Aorta (tissue), 5 donors: Measurements from ENCODE around the gene AHDC1. TPM values are rescaled to one million over a fixed set of nuclear protein-coding genes. Genes with fewer than 3 reads are reported as not detected.

Source experiments
- ATAC-seq: fragments of 200-7000 bp; cut with Tn5 transposase; one replicate; pipeline ENCODE4 v1.9.1; 2022; ENCODE audit warnings: moderate library complexity; ENCODE audit not compliant: low FRiP score
- DNase-seq, 2 donors: peaks; one replicate each; pipeline ENCODE4 v3.0.0-alpha.2; 2020
- H3K27ac ChIP-seq, 2 donors: one replicate each; pipeline ENCODE4 v1.5.1; 2013; ENCODE audit warnings: low read length in 2 of 2, mild to moderate bottlenecking in 2 of 2, moderate library complexity in 2 of 2, control low read depth in 1 of 2, inconsistent platforms in 1 of 2, low read depth in 1 of 2
- H3K27me3 ChIP-seq, 2 donors: one replicate each; pipeline ENCODE4 v1.6.1; 2013; ENCODE audit warnings: control low read depth in 1 of 2, low read length in 1 of 2, mild to moderate bottlenecking in 1 of 2, moderate library complexity in 1 of 2; ENCODE audit not compliant: insufficient read depth in 2 of 2, control insufficient read depth in 1 of 2
- H3K36me3 ChIP-seq, 2 donors: one replicate each; pipeline ENCODE4 v1.6.1; 2013; ENCODE audit warnings: control low read depth in 1 of 2, low read length in 1 of 2, mild to moderate bottlenecking in 1 of 2; ENCODE audit not compliant: insufficient read depth in 2 of 2, control insufficient read depth in 1 of 2
- H3K4me1 ChIP-seq, 2 donors: one replicate each; pipeline ENCODE4 v1.6.1; 2013; ENCODE audit warnings: low read length in 2 of 2, control low read depth in 1 of 2, mild to moderate bottlenecking in 1 of 2, moderate library complexity in 1 of 2; ENCODE audit not compliant: insufficient read depth in 2 of 2, control insufficient read depth in 1 of 2
- H3K4me3 ChIP-seq, 2 donors: one replicate each; pipeline ENCODE4 v1.5.1; 2013; ENCODE audit warnings: low read length in 2 of 2, control low read depth in 1 of 2, mild to moderate bottlenecking in 1 of 2
- H3K9me3 ChIP-seq: one replicate; pipeline ENCODE4 v1.6.1; 2013; ENCODE audit warnings: mild to moderate bottlenecking, low read length; ENCODE audit not compliant: control insufficient read depth
- WGBS, 2 donors: extraction: QIAGEN DNeasy Blood & Tissue Kit; methylation state at CpG; one replicate each; pipeline ENCODE4 v1.1.7; 2013; 5-methylcytosine and 5-hydroxymethylcytosine counted together
- intact Hi-C, 2 donors: fragments of 100-400 bp; cut with DNase I; formaldehyde crosslinking; loops; one replicate each; pipeline versions ENCODE4 v1.14.2 to v1.15.0; 2022
- polyA plus RNA-seq, 2 donors: library from polyadenylated mRNA; stranded (reverse); fragments of 200-250 nt; gene quantifications; one replicate each; pipeline ENCODE4 v1.2.3, GENCODE V29; 2013
- total RNA-seq, 2 donors: library from RNA; stranded (reverse); fragmentation: NEBNext Ultra II Directional; extraction: Animal tissue kit (Norgen Biotek cat#: 25700); gene quantifications; one replicate each; pipeline ENCODE4 v1.2.1, GENCODE V29; 2021
- donor health status: healthy with polysubstance abuse.
- donor health status: Bipolar disorder and iron deficiency.
- donor health status: DM: no; HTN: no; CAD: no.
- donor health status: DM: no; HTN: no; CAD: no.
- donor health status: DM: yes; HTN: yes; CAD: no.

The AHDC1 gene
- total and polyA plus RNA-seq, 4 donors, result 7.8 to 89.1 (median 43.7) TPM

DNA sequence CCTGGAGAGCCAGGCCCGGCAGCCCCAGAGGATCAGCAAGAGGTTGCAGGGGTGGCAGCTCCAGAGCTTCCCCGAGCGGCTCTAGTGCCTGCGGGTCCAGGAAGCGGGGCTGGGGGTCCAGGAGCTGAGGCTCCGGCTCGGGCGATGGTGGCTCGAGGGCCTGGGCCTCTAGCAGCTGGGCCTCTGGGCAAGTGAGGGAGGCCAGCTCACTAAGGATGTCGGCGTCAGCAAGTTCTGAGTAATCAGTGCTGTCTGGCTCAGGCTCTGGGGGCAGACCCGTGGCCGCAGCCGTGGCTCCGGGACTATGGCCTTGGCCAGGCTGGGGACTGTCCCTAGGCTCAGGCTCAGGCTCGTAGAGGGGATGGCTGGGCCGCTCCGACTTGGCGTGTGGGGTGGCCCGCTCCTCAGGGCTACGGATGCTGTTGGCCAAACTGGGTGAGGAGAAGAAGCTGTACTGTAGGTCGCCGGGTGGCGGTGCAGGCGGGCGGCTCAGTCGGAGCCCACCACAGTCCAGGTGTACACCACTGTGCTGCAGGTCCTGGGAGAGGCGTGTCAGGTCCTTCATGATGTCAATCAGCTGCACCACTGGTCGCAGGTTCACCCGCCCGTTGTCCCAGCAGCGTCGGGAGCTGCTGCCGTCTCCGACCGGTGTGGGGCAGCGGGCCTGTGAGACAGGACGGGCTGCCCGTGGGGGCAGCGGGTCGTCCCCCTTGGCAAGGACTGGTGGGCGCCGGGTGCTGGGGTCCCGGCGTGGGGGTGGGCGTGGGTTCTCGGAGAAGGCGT lies 52.6 kb downstream of the AHDC1 start:
- WGBS, 2 donors, result 90 to 92% methylated on average over 48 of the region's 48 CpGs
- DNase-seq (no peak), ATAC-seq (no peak)
- Histone ChIP-seq H3K27me3 (no peaks in the 10 kb centered on the region), H3K27ac (no peak overlapping the region), H3K4me3 (no peak overlapping the region), H3K36me3 (peaks cover 0 to 7% of the 10 kb centered on the region in 2 donors), H3K4me1 (peaks cover 0 to 4% of the 10 kb centered on the region in 2 donors), H3K9me3 (no peaks in the 10 kb centered on the region)
- intact Hi-C loops, result loop anchor here in 1 of 2 donors (5.0 kb wide), 1 partner anchor 134 kb away; no protein-coding TSS in a partner anchor

DNA sequence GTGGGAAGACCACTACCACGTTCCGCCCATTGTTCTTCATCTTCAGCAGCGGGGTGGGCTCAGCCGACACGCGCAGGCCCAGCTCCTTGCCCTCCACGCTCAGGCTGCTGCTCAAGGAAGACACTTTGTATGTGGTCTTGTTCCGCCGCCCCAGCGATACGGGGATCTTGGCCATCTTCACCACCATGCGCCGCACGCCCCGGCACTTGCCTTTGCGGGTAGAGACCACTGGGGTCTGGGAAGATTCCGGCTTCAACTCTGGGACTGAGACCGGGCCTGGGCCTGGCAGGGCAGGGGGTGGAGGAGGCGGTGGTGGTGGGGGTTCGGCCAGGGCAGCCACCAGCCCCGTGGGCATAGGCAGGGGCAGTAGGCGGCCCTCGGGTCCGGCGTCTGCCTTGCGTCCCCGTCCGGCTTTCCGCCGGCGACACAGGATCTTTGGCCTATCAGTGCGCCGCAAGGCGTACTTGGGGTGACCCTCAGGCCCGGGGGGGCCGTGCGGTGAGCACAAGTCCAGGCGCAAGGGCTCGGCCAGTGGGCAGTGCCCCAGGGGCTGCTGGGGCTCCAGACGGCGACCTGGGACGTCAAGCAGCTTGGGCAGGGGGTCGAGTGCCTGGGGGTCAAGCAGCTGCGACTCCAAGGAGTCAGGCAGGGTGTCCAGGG lies 53.3 kb downstream of the AHDC1 start:
- Histone ChIP-seq H3K36me3 (peaks cover 0 to 7% of the 10 kb centered on the region in 2 donors), H3K4me1 (peaks cover 0 to 4% of the 10 kb centered on the region in 2 donors), H3K27me3 (no peaks in the 10 kb centered on the region), H3K4me3 (no peak overlapping the region), H3K9me3 (no peaks in the 10 kb centered on the region), H3K27ac (no peak overlapping the region)
- no peak for ATAC-seq
- 95% methylated on average over 43 to 44 of the region's 44 CpGs for WGBS, 2 donors
- intact Hi-C loops, result loop anchor here in 1 of 2 donors (5.0 kb wide), 1 partner anchor 133 kb away; no protein-coding TSS in a partner anchor
- no peak for DNase-seq

DNA sequence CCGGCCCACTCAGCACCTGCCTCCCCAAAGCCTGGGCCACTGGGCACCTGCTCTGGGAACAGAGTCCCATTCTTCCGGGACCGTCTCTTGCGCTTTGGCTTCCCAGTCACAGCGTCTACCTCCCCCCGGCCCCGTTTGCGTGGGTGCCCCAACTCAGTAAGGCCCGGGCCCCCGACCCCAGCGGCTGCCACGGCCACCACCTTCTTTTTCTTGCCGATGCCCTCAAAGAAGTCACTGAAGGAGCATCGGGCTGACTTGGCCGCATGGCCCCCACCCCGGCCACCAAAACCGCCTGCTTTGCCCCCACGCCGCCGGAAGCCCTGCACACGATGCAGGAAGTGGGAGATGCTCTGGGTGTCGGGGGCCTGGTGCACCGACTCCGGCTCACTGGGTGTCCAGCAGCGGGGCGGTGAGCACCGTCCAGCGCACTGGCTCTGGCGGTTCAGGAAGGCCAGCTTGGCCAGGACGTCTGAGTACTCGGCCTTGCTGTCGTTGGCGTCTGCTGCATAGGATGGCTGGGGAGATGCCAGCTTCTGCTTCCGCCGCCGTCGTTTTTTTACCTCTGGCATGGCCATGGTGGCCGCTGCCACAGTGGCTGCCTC lies 54.0 kb downstream of the AHDC1 start:
- Histone ChIP-seq H3K27me3 (no peaks in the 10 kb centered on the region), H3K9me3 (no peaks in the 10 kb centered on the region), H3K4me1 (peaks cover 0 to 4% of the 10 kb centered on the region in 2 donors), H3K27ac (no peak overlapping the region), H3K4me3 (no peak overlapping the region), H3K36me3 (peaks cover 0 to 7% of the 10 kb centered on the region in 2 donors)
- DNase-seq (no peak), ATAC-seq (no peak)
- 84 to 86% methylated on average over 37 to 38 of the region's 38 CpGs for WGBS, 2 donors
- intact Hi-C loops, result loop anchor here in 1 of 2 donors (5.0 kb wide), 1 partner anchor 133 kb away; no protein-coding TSS in a partner anchor

DNA sequence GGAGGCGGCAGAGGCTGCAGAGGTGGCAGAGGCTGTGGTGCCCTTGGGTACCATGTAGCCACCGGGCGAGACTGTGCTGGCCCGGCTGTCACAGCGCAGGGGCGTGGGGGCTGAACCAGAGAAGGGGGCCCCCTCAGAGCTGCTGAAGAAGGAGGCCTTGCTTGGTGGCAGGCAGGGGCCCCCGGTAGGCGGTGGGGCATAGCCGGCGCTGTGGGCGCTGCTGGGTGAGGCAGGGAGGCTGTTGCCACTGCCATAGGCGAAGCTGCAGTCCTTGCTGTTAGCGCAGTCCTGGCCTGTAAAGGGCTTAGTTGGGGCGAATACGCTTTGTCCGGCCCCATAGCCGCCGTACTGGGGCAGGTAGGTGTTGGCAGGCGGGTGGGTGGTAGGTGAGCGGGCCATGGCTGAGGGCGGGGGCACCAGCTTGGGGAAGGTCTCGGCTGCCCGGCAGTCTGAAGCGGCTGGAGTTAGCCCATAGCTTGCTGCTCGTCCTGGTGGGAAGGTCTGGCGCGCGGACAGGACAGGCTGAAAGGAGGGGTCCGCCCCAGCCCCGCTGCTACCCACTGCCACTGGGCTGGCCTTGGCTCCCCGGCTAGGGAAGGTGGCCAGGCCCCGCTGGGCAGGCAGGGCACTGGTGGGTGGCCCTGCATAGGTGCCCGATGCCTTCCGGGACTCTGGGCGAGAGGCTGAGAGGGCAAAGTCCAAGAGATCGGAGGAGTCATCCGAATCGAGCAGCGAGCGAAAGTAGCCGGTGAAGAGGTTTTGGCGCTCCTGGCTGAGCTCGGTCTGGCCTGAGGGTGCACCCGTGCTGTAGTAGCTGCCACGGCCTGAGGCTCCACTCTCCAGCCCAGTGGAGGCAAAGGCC lies 54.9 kb downstream of the AHDC1 start:
- 87 to 88% methylated on average over 44 to 45 of the region's 45 CpGs for WGBS, 2 donors
- ATAC-seq (no peak), DNase-seq (no peak)
- Histone ChIP-seq H3K36me3 (peaks cover 0 to 7% of the 10 kb centered on the region in 2 donors), H3K4me3 (no peak overlapping the region), H3K4me1 (no peaks in the 10 kb centered on the region), H3K27ac (no peak overlapping the region), H3K27me3 (no peaks in the 10 kb centered on the region), H3K9me3 (no peaks in the 10 kb centered on the region)
- intact Hi-C loops, result no loop called here

DNA sequence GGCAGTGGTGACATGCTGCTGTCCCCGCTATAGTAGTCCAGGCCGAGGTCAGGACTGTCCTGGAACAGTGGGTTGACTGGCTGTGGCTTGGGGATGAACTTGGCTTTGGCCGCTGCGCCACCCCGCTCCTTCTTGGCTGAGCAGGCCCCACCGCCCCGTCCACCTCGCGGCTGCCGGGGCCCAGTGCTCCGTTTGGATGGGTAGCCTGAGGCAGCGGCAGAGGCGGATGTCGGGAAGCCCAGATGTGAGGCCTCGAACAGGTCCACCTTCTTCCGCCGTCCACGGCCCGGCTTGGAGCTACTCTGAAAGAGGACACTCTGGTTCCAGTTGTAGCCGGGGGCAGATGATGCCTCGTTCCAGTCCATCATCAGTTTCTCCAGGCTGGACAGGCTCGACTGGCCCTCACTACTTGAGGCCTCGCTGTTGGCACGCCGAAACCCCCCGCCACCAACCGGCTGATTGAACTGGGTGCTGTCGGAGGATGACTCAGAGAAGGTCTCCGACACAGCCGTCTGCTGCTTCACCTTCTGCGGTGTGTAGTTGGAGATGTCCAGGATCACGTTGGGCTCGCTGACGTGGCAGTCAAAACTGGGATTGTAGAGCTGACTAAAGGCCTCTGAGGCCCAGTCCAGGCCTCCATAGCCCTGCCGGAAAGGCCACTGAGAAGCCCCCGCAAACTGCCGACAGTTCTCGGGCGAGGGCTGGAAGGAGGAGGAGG lies 55.6 kb downstream of the AHDC1 start:
- Histone ChIP-seq H3K4me3 (no peak overlapping the region), H3K36me3 (peaks cover 0 to 7% of the 10 kb centered on the region in 2 donors), H3K27me3 (no peaks in the 10 kb centered on the region), H3K27ac (no peak overlapping the region), H3K4me1 (no peaks in the 10 kb centered on the region), H3K9me3 (no peaks in the 10 kb centered on the region)
- 86 to 87% methylated on average over 35 to 39 of the region's 39 CpGs for WGBS, 2 donors
- DNase-seq (no peak), ATAC-seq (no peak)
- intact Hi-C loops, result no loop called here

DNA sequence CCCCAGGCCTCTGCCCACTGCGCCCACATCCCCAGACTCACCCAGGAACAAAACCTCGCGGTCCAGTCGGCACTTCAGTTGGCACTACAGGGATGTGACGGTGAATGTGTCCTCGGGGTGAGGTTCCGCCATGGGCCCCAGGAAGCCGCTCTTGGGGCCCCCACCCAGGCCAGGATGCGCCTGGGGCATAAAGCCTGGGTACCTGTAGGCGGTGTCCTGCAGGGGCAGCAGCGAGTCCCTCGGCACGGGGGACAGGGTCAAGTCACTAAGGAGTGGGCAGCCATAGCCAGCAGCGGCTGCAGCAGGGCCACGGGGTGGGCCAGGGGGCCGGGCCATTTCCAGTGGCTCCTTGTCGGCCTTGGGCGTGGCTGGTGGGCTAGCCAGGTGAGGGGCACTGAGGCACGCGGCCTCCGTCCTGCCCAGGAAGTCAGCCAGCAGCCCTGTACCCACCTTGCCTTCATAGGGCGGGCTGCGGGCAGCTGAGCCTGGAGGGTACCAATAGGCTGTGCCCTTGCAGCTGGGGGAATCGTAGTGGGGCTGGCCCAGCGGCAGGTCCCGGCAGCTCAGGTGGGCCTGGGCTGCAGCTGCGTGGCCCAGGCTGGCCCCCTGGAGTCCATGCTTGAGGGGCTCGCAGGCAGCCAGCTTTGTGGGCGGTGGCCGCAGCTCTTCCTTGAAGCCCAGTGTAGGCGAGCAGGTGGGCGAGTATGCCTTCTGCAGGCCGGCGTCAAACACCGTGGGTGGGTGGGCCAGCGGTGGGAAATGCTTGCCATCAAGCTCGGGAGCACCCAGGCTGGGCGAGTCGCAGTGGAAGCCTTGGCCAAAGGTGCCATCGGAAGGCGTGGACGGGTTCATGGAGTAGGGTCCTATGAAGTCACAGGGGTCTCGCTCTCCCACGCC lies 56.5 kb downstream of the AHDC1 start:
- ATAC-seq (no peak), DNase-seq (no peak)
- Histone ChIP-seq H3K9me3 (no peaks in the 10 kb centered on the region), H3K4me3 (no peak overlapping the region), H3K27ac (no peak overlapping the region), H3K27me3 (no peaks in the 10 kb centered on the region), H3K36me3 (peaks cover 0 to 7% of the 10 kb centered on the region in 2 donors), H3K4me1 (no peaks in the 10 kb centered on the region)
- intact Hi-C loops, result no loop called here
- WGBS, 2 donors, result 88 to 90% methylated on average over 38 to 44 of the region's 44 CpGs

GRCh38 chr1:27545876-27546275 lies 58.1 kb downstream of the AHDC1 start:
- Histone ChIP-seq H3K4me1 (no peaks in the 10 kb centered on the region), H3K9me3 (no peaks in the 10 kb centered on the region), H3K36me3 (peaks cover 0 to 3% of the 10 kb centered on the region in 2 donors), H3K27ac (peak overlapping the region in 1 of 2 donors; percentile 41), H3K4me3 (no peak overlapping the region), H3K27me3 (no peaks in the 10 kb centered on the region)
- DNase-seq, result no peak
- WGBS, 2 donors, result 36 to 45% methylated on average over 6 of the region's 6 CpGs
- intact Hi-C loops, result no loop called here
- ATAC-seq, result no peak
